IMR-90 (cell line): Measurements from ENCODE around the gene ARVCF. TPM values are rescaled to one million over a fixed set of nuclear protein-coding genes. Genes with fewer than 3 reads are reported as not detected.

ENCODE experiments used
- ATAC-seq: fragments of 200-7000 bp; cut with Tn5 transposase; 2 replicates; pipeline ENCODE4 v1.9.1; 2020; ENCODE audit warnings: low read depth, mild to moderate bottlenecking, moderate library complexity
- BruUV-seq: library from RNA; stranded (reverse); fragments of 400-500 nt; replicated peaks from 2 replicates; lab custom pipeline; 2021; lab: Mats Ljungman, UMichigan
- CTCF ChIA-PET: fragments of 300-600 bp; formaldehyde crosslinking; extraction: SDS; loops from one replicate; lab custom pipeline; 2021; ENCODE audit warnings: antibody characterized with exemption; lab: Yijun Ruan, JAX
- POLR2A ChIA-PET: fragments of 300-600 bp; sonication (Branson Sonifier 250); formaldehyde crosslinking; loops from one replicate; lab custom pipeline; 2022; ENCODE audit warnings: antibody characterized with exemption; ENCODE audit not compliant: unreplicated experiment; lab: Charles Lee
- DNase-seq: peaks from one replicate; pipeline ENCODE4 v3.0.0; 2013
- H2AFZ ChIP-seq: replicated peaks from 2 replicates; pipeline ENCODE3; 2013; ENCODE audit warnings: low read length, mild to moderate bottlenecking; ENCODE audit not compliant: poor library complexity
- H2AK5ac ChIP-seq: 2 replicates; pipeline ENCODE4 v1.6.1; 2013; ENCODE audit warnings: low read depth, low read length, inconsistent platforms
- H2AK9ac ChIP-seq: replicated peaks from 2 replicates; pipeline ENCODE3; 2013; ENCODE audit warnings: mild to moderate bottlenecking, low read depth, low read length, moderate library complexity; ENCODE audit not compliant: poor library complexity
- H2BK120ac ChIP-seq: 2 replicates; pipeline ENCODE4 v1.6.1; 2013; ENCODE audit warnings: low read depth, low read length, inconsistent platforms
- H2BK15ac ChIP-seq: 3 replicates; pipeline ENCODE4 v1.6.1; 2013; ENCODE audit warnings: low read depth, low read length, inconsistent platforms
- H2BK20ac ChIP-seq: 2 replicates; pipeline ENCODE4 v1.6.1; 2013; ENCODE audit warnings: low read depth, mild to moderate bottlenecking, inconsistent platforms, low read length, moderate library complexity
- H2BK5ac ChIP-seq: 2 replicates; pipeline ENCODE4 v1.6.1; 2013; ENCODE audit warnings: mild to moderate bottlenecking, low read depth, low read length, inconsistent platforms; ENCODE audit not compliant: poor library complexity, severe bottlenecking
- H3K14ac ChIP-seq: replicated peaks from 2 replicates; pipeline ENCODE4 v1.6.1; 2013; ENCODE audit warnings: low read depth, low read length, inconsistent platforms
- H3K18ac ChIP-seq: 2 replicates; pipeline ENCODE4 v1.6.1; 2013; ENCODE audit warnings: low read depth, low read length, control low read depth
- H3K23ac ChIP-seq: 2 replicates; pipeline ENCODE4 v1.6.1; 2013; ENCODE audit warnings: low read depth, low read length, inconsistent platforms
- H3K27ac ChIP-seq: 2 replicates; pipeline ENCODE4 v1.5.1; 2013; ENCODE audit warnings: mild to moderate bottlenecking, control low read depth, low read length; ENCODE audit not compliant: insufficient read depth
- H3K27me3 ChIP-seq: 2 replicates; pipeline ENCODE4 v1.6.1; 2013; ENCODE audit warnings: low read length; ENCODE audit not compliant: control insufficient read depth, insufficient read depth
- H3K36me3 ChIP-seq: 2 replicates; pipeline ENCODE4 v1.6.1; 2013; ENCODE audit warnings: low read length, mixed read lengths; ENCODE audit not compliant: control insufficient read depth, insufficient read depth
- H3K4ac ChIP-seq: 2 replicates; pipeline ENCODE4 v1.6.1; 2013; ENCODE audit warnings: low read depth, low read length, inconsistent platforms
- H3K4me1 ChIP-seq: 2 replicates; pipeline ENCODE4 v1.6.1; 2013; ENCODE audit warnings: low read length, mixed read lengths; ENCODE audit not compliant: control insufficient read depth, insufficient read depth
- H3K4me2 ChIP-seq: 2 replicates; pipeline ENCODE4 v1.6.1; 2013; ENCODE audit warnings: low read depth, mild to moderate bottlenecking, control low read depth, low read length, moderate library complexity
- H3K4me3 ChIP-seq: 2 replicates; pipeline ENCODE4 v1.5.1; 2013; ENCODE audit warnings: low read depth, mild to moderate bottlenecking, control low read depth, low read length, moderate library complexity; ENCODE audit not compliant: insufficient read depth
- H3K56ac ChIP-seq: 2 replicates; pipeline ENCODE4 v1.6.1; 2013; ENCODE audit warnings: low read length, inconsistent platforms; ENCODE audit not compliant: insufficient read depth; ENCODE audit errors: extremely low read depth
- H3K79me1 ChIP-seq, 2 experiments: 2 replicates each; pipeline ENCODE4 v1.6.1; 2013; ENCODE audit warnings: low read length in 2 of 2, inconsistent platforms in 1 of 2, low read depth in 1 of 2
- H3K9ac ChIP-seq: 2 replicates; pipeline ENCODE4 v1.6.1; 2013; ENCODE audit warnings: low read depth, low read length, control low read depth
- H3K9me1 ChIP-seq: 2 replicates; pipeline ENCODE4 v1.6.1; 2013; ENCODE audit warnings: low read length, inconsistent platforms; ENCODE audit not compliant: insufficient read depth
- H3K9me3 ChIP-seq: 2 replicates; pipeline ENCODE4 v1.6.1; 2013; ENCODE audit warnings: low read length; ENCODE audit not compliant: control insufficient read depth, insufficient read depth
- H4K20me1 ChIP-seq: 2 replicates; pipeline ENCODE4 v1.6.1; 2013; ENCODE audit warnings: low read length, inconsistent platforms; ENCODE audit not compliant: insufficient read depth
- H4K5ac ChIP-seq: 2 replicates; pipeline ENCODE4 v1.6.1; 2013; ENCODE audit warnings: mild to moderate bottlenecking, low read depth, low read length, control low read depth
- H4K8ac ChIP-seq, 2 experiments: 2 replicates each; pipeline ENCODE4 v1.6.1; 2013; ENCODE audit warnings: low read depth in 2 of 2, low read length in 2 of 2, control low read depth in 1 of 2, inconsistent platforms in 1 of 2
- H4K91ac ChIP-seq: 2 replicates; pipeline ENCODE4 v1.6.1; 2013; ENCODE audit warnings: low read depth, low read length, inconsistent platforms; ENCODE audit not compliant: insufficient read depth
- CEBPB ChIP-seq: IDR thresholded peaks from 2 replicates; pipeline ENCODE4 v1.6.1; 2012; ENCODE audit warnings: low read depth, low read length, improper control_type of control experiment
- MAFK ChIP-seq: IDR thresholded peaks from 2 replicates; pipeline ENCODE4 v1.6.1; 2012; ENCODE audit warnings: low read depth, low read length, improper control_type of control experiment
- MAZ ChIP-seq: IDR thresholded peaks from 2 replicates; pipeline ENCODE4 v1.6.1; 2012; ENCODE audit warnings: low read depth, mild to moderate bottlenecking, low read length, improper control_type of control experiment, moderate library complexity, borderline replicate concordance
- WGBS, 2 experiments: methylation state at CpG; one replicate each; pipeline versions ENCODE4 v1.1.5 to v1.1.7; 2013; ENCODE audit warnings: missing lambda C conversion rate in 2 of 2; ENCODE audit not compliant: insufficient read length in 1 of 2; ENCODE audit errors: extremely low coverage in 2 of 2; 5-methylcytosine and 5-hydroxymethylcytosine counted together
- dilution Hi-C: fragments of 300-500 bp; cut with HindIII; formaldehyde crosslinking; loops from one replicate; pipeline ENCODE4 v1.14.3; 2018; ENCODE audit warnings: low sequenced_read_pairs; ENCODE audit not compliant: unreplicated experiment
- in situ Hi-C: fragments of 300-500 bp; cut with MboI; formaldehyde crosslinking; loops from 3 replicates; pipeline ENCODE4 v1.14.3; 2019; ENCODE audit warnings: low sequenced_read_pairs, inconsistent platforms, mixed read lengths
- intact Hi-C: fragments of 100-400 bp; cut with micrococcal nuclease; formaldehyde crosslinking; loops from 2 replicates; pipeline ENCODE4 v1.10.0; 2022
- polyA plus RNA-seq, 3 experiments: library from polyadenylated mRNA; depleted of rRNA; stranded (reverse); fragments of >200 nt; gene quantifications; 2 replicates each; pipeline ENCODE4 v1.2.3, GENCODE V29; 2012; ENCODE audit warnings: low replicate concordance in 1 of 3
- total RNA-seq: library from RNA; depleted of rRNA; stranded (reverse); fragments of >200 nt; gene quantifications from 2 replicates; pipeline ENCODE4 v1.2.3, GENCODE V29; 2012
- TF ChIP-seq, protein P1 (sequence below): fragments of 150-350 bp; IDR thresholded peaks from 2 replicates; pipeline ENCODE4 v1.6.1; 2016; ENCODE audit warnings: low read depth, mild to moderate bottlenecking, low read length, moderate library complexity, borderline replicate concordance
- TF ChIP-seq, protein P2 (sequence below): conservative IDR thresholded peaks from 2 replicates; pipeline ENCODE4 v1.5.1; 2012; ENCODE audit warnings: mild to moderate bottlenecking, low read depth, low read length, improper control_type of control experiment

Gene ARVCF
- total and polyA plus RNA-seq, 2 of the 4 experiments (the other 2 are of a cell fraction) = 8.6 to 14.1 TPM

DNA sequence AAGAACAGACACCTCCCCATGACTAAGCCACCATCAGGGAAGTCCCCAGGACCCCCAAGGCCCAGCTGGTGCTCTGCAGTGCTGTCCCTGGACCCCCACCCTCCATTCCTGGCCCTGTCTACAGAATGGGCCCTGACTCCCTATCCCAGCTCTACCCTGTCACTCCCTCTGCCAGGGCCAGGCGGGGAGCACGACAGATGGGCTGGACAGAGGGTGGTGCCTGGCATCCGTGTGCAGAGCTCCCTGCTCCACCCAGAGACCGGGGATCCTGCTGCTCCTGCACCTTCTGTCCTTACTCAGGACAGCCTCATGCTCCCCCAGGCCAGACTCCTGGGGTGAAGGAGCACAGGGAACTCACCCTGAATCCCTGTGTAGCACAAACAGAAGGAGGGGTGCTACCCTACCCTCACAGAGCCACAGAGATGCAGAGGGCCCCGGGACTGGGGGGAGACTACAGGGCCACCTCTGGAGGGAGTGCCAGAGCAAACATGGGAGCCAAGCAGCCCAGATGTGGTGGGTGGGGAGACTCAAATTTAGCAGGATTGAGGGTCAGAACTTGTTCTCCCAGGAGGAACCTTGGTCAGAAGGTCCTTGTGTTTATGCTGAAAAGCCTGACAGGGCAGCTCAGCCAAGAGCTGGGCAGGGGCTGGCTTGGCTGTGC is 2.0 kb downstream of the ARVCF start:
- no peak overlapping the region for H4K5ac ChIP-seq
- no TSS peak for BruUV-seq
- no peaks in the 10 kb centered on the region for H3K36me3 ChIP-seq
- POLR2A ChIA-PET = no interaction called here
- H3K9me3 ChIP-seq = no peaks in the 10 kb centered on the region
- no peak overlapping the region for H2BK120ac ChIP-seq
- H3K4me1 ChIP-seq = no peaks in the 10 kb centered on the region
- no peaks in the 10 kb centered on the region for H3K79me1 ChIP-seq
- H3K27ac ChIP-seq = no peak overlapping the region
- no peak overlapping the region for H3K14ac ChIP-seq
- no peak overlapping the region for H3K4me2 ChIP-seq
- no peak overlapping the region for H2AK9ac ChIP-seq
- dilution Hi-C loops = no loop called here
- peak overlapping the region; percentile 17 for H2AFZ ChIP-seq
- in situ Hi-C loops = loop anchor here (5.0 kb wide), 1 partner anchor 42 kb away; no protein-coding TSS in a partner anchor
- H3K4me3 ChIP-seq = no peak overlapping the region
- H3K4ac ChIP-seq = no peak overlapping the region
- H2BK5ac ChIP-seq = no peak overlapping the region
- H3K56ac ChIP-seq = no peak overlapping the region
- H3K9me1 ChIP-seq = peaks cover 5% of the 10 kb centered on the region; the same call in 1 of the 2 replicates
- H2AK5ac ChIP-seq = no peak overlapping the region
- intact Hi-C loops = loop anchor here (5.0 kb wide), 1 partner anchor 282 kb away; no protein-coding TSS in a partner anchor
- no peak overlapping the region for H3K18ac ChIP-seq
- H4K8ac ChIP-seq = no peak overlapping the region
- no peak for DNase-seq
- TF ChIP-seq CEBPB = no peak
- TF ChIP-seq, protein P1, sequence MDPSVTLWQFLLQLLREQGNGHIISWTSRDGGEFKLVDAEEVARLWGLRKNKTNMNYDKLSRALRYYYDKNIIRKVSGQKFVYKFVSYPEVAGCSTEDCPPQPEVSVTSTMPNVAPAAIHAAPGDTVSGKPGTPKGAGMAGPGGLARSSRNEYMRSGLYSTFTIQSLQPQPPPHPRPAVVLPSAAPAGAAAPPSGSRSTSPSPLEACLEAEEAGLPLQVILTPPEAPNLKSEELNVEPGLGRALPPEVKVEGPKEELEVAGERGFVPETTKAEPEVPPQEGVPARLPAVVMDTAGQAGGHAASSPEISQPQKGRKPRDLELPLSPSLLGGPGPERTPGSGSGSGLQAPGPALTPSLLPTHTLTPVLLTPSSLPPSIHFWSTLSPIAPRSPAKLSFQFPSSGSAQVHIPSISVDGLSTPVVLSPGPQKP = no peak
- no peak for TF ChIP-seq MAZ
- no peak for TF ChIP-seq MAFK
- TF ChIP-seq, protein P2, sequence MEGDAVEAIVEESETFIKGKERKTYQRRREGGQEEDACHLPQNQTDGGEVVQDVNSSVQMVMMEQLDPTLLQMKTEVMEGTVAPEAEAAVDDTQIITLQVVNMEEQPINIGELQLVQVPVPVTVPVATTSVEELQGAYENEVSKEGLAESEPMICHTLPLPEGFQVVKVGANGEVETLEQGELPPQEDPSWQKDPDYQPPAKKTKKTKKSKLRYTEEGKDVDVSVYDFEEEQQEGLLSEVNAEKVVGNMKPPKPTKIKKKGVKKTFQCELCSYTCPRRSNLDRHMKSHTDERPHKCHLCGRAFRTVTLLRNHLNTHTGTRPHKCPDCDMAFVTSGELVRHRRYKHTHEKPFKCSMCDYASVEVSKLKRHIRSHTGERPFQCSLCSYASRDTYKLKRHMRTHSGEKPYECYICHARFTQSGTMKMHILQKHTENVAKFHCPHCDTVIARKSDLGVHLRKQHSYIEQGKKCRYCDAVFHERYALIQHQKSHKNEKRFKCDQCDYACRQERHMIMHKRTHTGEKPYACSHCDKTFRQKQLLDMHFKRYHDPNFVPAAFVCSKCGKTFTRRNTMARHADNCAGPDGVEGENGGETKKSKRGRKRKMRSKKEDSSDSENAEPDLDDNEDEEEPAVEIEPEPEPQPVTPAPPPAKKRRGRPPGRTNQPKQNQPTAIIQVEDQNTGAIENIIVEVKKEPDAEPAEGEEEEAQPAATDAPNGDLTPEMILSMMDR = no peak
- no peak overlapping the region for H3K9ac ChIP-seq
- no peak overlapping the region for H3K23ac ChIP-seq
- no peaks in the 10 kb centered on the region for H4K20me1 ChIP-seq
- no peak overlapping the region for H2BK15ac ChIP-seq
- no peak overlapping the region for H2BK20ac ChIP-seq
- H4K91ac ChIP-seq = no peak overlapping the region
- no CpG with 5 or more reads among the region's 5 CpGs for WGBS, 2 experiments
- ATAC-seq = no peak
- CTCF ChIA-PET = interaction anchor here (1.0 to 1.6 kb wide), 2 partner anchors 44 kb away, joined by 3 to 8 read pairs; no protein-coding TSS in a partner anchor
- peaks cover 29% of the 10 kb centered on the region for H3K27me3 ChIP-seq
